HL-60/S4 (cell line): Measurements from ENCODE around the gene ABHD3.
"Not testable (repeated sequence)": the region's sequence is repeated elsewhere in the genome, so short reads cannot be mapped to it uniquely, and the experiment has no call there.

Source experiments
- in situ Hi-C: fragments of 300-500 bp; cut with MboI; formaldehyde crosslinking; loops from 2 replicates; pipeline ENCODE4 v1.14.3; 2022; ENCODE audit warnings: low sequenced_read_pairs

ABHD3 gene

GRCh38 chr18:21704603-21705364 is at the start of gene ABHD3:
ABHD3 (minus strand) TSS chr18:21704774; CDS start chr18:21704665, 109 bp downstream.
- in situ Hi-C loops: no loop called here

- in situ Hi-C loops: no loop called here
Observed at GRCh38 chr18:21747764-21748693, 43.5 kb upstream of the ABHD3 start.

- in situ Hi-C loops: no loop called here
Observed at GRCh38 chr18:21747268-21747667, 42.7 kb upstream of the ABHD3 start.

- in situ Hi-C loops: no loop called here
Observed at GRCh38 chr18:21745231-21745630, 40.7 kb upstream of the ABHD3 start.

GRCh38 chr18:21743166-21743832 is 38.7 kb upstream of the ABHD3 start:
- in situ Hi-C loops: no loop called here

- in situ Hi-C loops: no loop called here
Observed at GRCh38 chr18:21742315-21742687, 37.7 kb upstream of the ABHD3 start.

- in situ Hi-C loops: no loop called here
Observed at GRCh38 chr18:21741562-21742314, 37.2 kb upstream of the ABHD3 start.

- in situ Hi-C loops: no loop called here
Observed at GRCh38 chr18:21741312-21741561, 36.7 kb upstream of the ABHD3 start.

GRCh38 chr18:21740538-21741311 is 36.2 kb upstream of the ABHD3 start, which contains the start of gene MIB1:
MIB1 (plus strand) TSS chr18:21740792; CDS start chr18:21741584, 792 bp downstream.
- in situ Hi-C loops: no loop called here

GRCh38 chr18:21739604-21740537 is 35.3 kb upstream of the ABHD3 start:
- in situ Hi-C loops: no loop called here

GRCh38 chr18:21736926-21737325 is 32.4 kb upstream of the ABHD3 start:
- in situ Hi-C loops: not testable (repeated sequence)

GRCh38 chr18:21735452-21736015 is 31.0 kb upstream of the ABHD3 start:
- in situ Hi-C loops: no loop called here

GRCh38 chr18:21733011-21733410 is 28.4 kb upstream of the ABHD3 start:
- in situ Hi-C loops: no loop called here

- in situ Hi-C loops: no loop called here
Observed at GRCh38 chr18:21727702-21728101, 23.1 kb upstream of the ABHD3 start.

- in situ Hi-C loops: no loop called here
Observed at GRCh38 chr18:21725201-21725600, 20.6 kb upstream of the ABHD3 start.

GRCh38 chr18:21722687-21723086 is 18.1 kb upstream of the ABHD3 start:
- in situ Hi-C loops: no loop called here

GRCh38 chr18:21714474-21714873 is 9.9 kb upstream of the ABHD3 start:
- in situ Hi-C loops: no loop called here

GRCh38 chr18:21707130-21707529 is 2.6 kb upstream of the ABHD3 start:
- in situ Hi-C loops: not testable (repeated sequence)
